Measurements from ENCODE around the gene CAMLG.

DNA sequence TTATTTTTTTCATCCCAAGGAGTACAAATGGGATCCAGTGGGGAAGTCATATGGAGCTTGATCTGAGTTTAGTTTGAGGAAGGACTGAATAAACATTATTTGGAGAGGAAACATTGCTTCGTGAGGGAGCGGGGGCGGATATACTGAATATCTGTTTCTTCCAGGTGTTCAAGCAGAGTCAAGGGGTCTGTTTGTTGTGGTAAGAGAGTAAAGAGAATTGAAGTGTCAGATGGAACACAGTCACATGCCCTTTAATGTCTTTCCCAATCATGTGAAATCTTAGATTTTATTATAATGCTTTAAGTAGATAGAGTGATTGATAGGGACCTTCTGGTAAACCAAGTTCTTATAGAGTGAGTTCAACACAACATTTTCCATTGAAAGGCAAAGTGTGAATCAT lies 53.9 kb downstream of the CAMLG start:
- TF ChIP-seq, protein P1, sequence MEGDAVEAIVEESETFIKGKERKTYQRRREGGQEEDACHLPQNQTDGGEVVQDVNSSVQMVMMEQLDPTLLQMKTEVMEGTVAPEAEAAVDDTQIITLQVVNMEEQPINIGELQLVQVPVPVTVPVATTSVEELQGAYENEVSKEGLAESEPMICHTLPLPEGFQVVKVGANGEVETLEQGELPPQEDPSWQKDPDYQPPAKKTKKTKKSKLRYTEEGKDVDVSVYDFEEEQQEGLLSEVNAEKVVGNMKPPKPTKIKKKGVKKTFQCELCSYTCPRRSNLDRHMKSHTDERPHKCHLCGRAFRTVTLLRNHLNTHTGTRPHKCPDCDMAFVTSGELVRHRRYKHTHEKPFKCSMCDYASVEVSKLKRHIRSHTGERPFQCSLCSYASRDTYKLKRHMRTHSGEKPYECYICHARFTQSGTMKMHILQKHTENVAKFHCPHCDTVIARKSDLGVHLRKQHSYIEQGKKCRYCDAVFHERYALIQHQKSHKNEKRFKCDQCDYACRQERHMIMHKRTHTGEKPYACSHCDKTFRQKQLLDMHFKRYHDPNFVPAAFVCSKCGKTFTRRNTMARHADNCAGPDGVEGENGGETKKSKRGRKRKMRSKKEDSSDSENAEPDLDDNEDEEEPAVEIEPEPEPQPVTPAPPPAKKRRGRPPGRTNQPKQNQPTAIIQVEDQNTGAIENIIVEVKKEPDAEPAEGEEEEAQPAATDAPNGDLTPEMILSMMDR (IDR thresholded peaks at IDR 0.05), result no peak
- no peak for TF ChIP-seq POLR2A (IDR thresholded peaks at IDR 0.05)
- no peak for TF ChIP-seq POLR2AphosphoS5 (IDR thresholded peaks at IDR 0.05)
- no peak for TF ChIP-seq EP300 (IDR thresholded peaks at IDR 0.05)

Measured in upper lobe of left lung (tissue), 4 donors.